Measurements from ENCODE around the gene DSG4.

The DSG4 gene

GRCh38 chr18:31438402-31438801 lies 61.8 kb downstream of the DSG4 start:
- DNase-seq, result no peak
- intact Hi-C loops (cut with DNase I), result no loop called here

GRCh38 chr18:31439807-31440325 lies 63.3 kb downstream of the DSG4 start:
- intact Hi-C loops (cut with DNase I), result no loop called here
- no peak for DNase-seq

- no peak for DNase-seq
- intact Hi-C loops (cut with DNase I), result no loop called here
Observed at GRCh38 chr18:31440787-31441186, 64.2 kb downstream of the DSG4 start.

- DNase-seq, result no peak
- intact Hi-C loops (cut with DNase I), result no loop called here
Observed at GRCh38 chr18:31441493-31441892, 64.9 kb downstream of the DSG4 start.

- intact Hi-C loops (cut with DNase I), result no loop called here
Observed at GRCh38 chr18:31444142-31444541, 67.6 kb downstream of the DSG4 start.

GRCh38 chr18:31445908-31446307 lies 69.3 kb downstream of the DSG4 start:
- intact Hi-C loops (cut with DNase I), result no loop called here
- DNase-seq, result no peak

More at GRCh38 chr18:31444142-31444541, 67.6 kb downstream of the DSG4 start:
- no peak for DNase-seq

GRCh38 chr18:31446854-31447253 lies 70.3 kb downstream of the DSG4 start:
- no peak for DNase-seq
- intact Hi-C loops (cut with DNase I), result no loop called here

GRCh38 chr18:31447530-31448191 lies 71.1 kb downstream of the DSG4 start, which contains the start of gene DSG3:
DSG3 (plus strand) TSS chr18:31447741; CDS start chr18:31447878, 137 bp downstream.
- DNase-seq, result no peak
- intact Hi-C loops (cut with DNase I), result no loop called here

GRCh38 chr18:31450409-31450808 lies 73.8 kb downstream of the DSG4 start:
- no peak for DNase-seq
- intact Hi-C loops (cut with DNase I), result no loop called here

- intact Hi-C loops (cut with DNase I), result no loop called here
Observed at GRCh38 chr18:31451625-31452024, 75.0 kb downstream of the DSG4 start.

GRCh38 chr18:31454066-31454708 lies 77.6 kb downstream of the DSG4 start:
- intact Hi-C loops (cut with DNase I), result no loop called here
- DNase-seq, result no peak

More at GRCh38 chr18:31451625-31452024, 75.0 kb downstream of the DSG4 start:
- DNase-seq, result no peak
